ENCODE measurements around the gene ALDH16A1.

DNA sequence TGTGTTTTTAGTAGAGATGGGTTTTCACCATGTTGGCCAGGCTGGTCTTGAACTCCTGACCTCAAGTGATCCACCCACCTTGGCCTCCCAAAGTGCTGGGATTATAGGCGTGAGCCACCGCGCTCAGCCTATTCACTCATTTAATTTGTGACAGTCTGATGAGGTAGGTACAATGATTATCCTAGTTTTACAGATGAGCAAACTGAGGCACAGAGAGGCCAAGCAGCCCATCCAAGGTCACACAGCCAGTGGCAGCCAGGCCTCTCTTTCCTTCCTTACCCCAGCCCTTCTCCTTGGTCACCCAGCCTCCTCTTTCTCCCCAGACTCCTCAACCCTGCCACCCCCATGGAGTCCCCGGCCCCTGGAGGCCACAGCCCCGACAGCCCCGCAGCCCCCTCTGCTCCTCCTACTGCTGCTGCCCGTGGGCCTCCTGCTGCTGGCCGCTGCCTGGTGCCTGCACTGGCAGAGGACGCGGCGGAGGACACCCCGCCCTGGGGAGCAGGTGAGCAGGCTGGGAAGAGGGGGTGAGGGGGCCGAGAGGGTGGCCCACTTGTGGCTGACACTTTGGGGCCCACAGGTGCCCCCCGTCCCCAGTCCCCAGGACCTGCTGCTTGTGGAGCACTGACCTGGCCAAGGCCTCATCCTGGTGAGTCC is 27.1 kb downstream of the ALDH16A1 start:
- TF ChIP-seq POLR2A (IDR thresholded peaks at IDR 0.05), result no peak
- no peak for TF ChIP-seq CTCF (IDR thresholded peaks at IDR 0.05 in 8 of 11, conservative IDR thresholded peaks at IDR 0.05 in 3 of 11)
